SU-DHL-6 (cell line): ENCODE results near the gene SH3RF3.

Experiments used
- H2AFZ ChIP-seq: fragments of 200-600 bp; sonication (generic); 2 replicates; pipeline ENCODE4 v1.6.1; 2014; ENCODE audit warnings: low read depth, mild to moderate bottlenecking, moderate library complexity, mixed read lengths, antibody characterized with exemption, low read length; ENCODE audit not compliant: severe bottlenecking
- H3F3A ChIP-seq: fragments of 200-600 bp; shearing (Covaris generic); 2 replicates; pipeline ENCODE4 v1.6.0; 2016; ENCODE audit warnings: antibody characterized with exemption, mild to moderate bottlenecking; ENCODE audit not compliant: insufficient read depth
- H3K27ac ChIP-seq: fragments of 200-600 bp; sonication (generic); 2 replicates; pipeline ENCODE4 v1.5.1; 2016; ENCODE audit warnings: low read depth, mild to moderate bottlenecking, low read length, moderate library complexity, mixed read lengths
- H3K27me3 ChIP-seq: fragments of 200-600 bp; sonication (generic), shearing (Covaris generic); 2 replicates; pipeline ENCODE4 v1.6.0; 2014; ENCODE audit warnings: mild to moderate bottlenecking, low read length
- H3K36me3 ChIP-seq: fragments of 200-600 bp; sonication (generic); 2 replicates; pipeline ENCODE4 v1.6.1; 2014; ENCODE audit warnings: mild to moderate bottlenecking, low read length, mixed read lengths
- H3K4me2 ChIP-seq: fragments of 300-600, 200-600 bp; shearing (Covaris generic), sonication (generic); 2 replicates; pipeline ENCODE4 v1.6.0; 2014; ENCODE audit warnings: low read length, low read depth, mild to moderate bottlenecking; ENCODE audit not compliant: poor library complexity, severe bottlenecking
- H3K4me3 ChIP-seq: fragments of 200-600 bp; sonication (generic); 2 replicates; pipeline ENCODE4 v1.5.1; 2014; ENCODE audit warnings: antibody characterized with exemption, low read length, mild to moderate bottlenecking, mixed read lengths; ENCODE audit not compliant: insufficient read depth, poor library complexity, severe bottlenecking
- H3K79me2 ChIP-seq: fragments of 200-600 bp; sonication (generic); 2 replicates; pipeline ENCODE4 v1.6.1; 2014; ENCODE audit warnings: mild to moderate bottlenecking, low read length, moderate library complexity; ENCODE audit not compliant: insufficient read depth
- H3K9ac ChIP-seq: fragments of 200-600 bp; sonication (generic); 2 replicates; pipeline ENCODE4 v1.7.0; 2014; ENCODE audit warnings: mild to moderate bottlenecking, low read length
- H3K9me2 ChIP-seq: fragments of 200-600 bp; sonication (generic); replicated peaks from 2 replicates; pipeline ENCODE4 v1.6.1; 2014; ENCODE audit warnings: low read length; ENCODE audit not compliant: insufficient read depth
- H3K9me3 ChIP-seq: fragments of 200-600 bp; sonication (generic); 2 replicates; pipeline ENCODE4 v1.6.1; 2014; ENCODE audit warnings: low read length, mixed read lengths; ENCODE audit not compliant: insufficient read depth
- H4K20me1 ChIP-seq: fragments of 200-600 bp; sonication (generic); 2 replicates; pipeline ENCODE4 v1.6.1; 2014; ENCODE audit warnings: low read depth, mild to moderate bottlenecking, antibody characterized with exemption, low read length, moderate library complexity, mixed read lengths
- EZH2phosphoT487 ChIP-seq: fragments of 200-600 bp; sonication (generic), shearing (Covaris generic); conservative IDR thresholded peaks from 2 replicates; pipeline ENCODE4 v1.6.1; 2018; ENCODE audit warnings: mild to moderate bottlenecking, antibody characterized with exemption, low read length, moderate library complexity, mixed read lengths
- TF ChIP-seq, protein P1 (sequence below): fragments of 200-600 bp; sonication (generic); IDR thresholded peaks from one replicate; pipeline ENCODE4 v1.5.1; 2017; ENCODE audit warnings: antibody characterized with exemption, mild to moderate bottlenecking, low read length, moderate library complexity; ENCODE audit not compliant: insufficient read depth, poor library complexity, severe bottlenecking

The SH3RF3 gene

DNA sequence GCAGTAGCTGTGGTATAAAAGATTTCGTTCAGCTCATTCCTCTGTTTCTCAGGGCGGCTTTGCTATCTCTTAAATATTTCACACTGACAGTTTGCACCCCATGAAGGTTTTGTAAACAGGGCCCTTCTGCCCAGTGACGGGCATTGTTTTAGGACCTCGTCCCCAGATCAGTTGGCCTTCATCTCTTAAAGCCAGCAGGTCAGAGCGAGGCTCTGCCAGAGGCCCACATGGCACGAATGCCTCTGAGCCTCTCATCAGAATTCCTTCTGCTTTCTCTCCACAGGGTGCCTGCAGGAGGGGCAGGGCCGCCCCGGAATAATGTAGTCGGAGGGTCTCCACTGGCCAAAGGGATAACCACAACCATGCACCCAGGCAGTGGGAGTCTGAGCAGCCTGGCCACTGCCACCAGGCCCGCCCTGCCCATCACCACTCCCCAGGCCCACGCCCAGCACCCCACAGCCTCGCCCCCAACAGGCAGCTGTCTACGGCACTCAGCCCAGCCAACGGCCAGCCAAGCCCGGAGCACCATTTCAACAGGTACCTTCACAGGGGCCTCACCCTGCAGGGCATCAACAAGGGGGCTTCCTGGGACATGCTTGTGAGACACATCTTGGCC, 307.7 kb downstream of the SH3RF3 start:
- TF ChIP-seq EZH2phosphoT487 = no peak
- TF ChIP-seq, protein P1, sequence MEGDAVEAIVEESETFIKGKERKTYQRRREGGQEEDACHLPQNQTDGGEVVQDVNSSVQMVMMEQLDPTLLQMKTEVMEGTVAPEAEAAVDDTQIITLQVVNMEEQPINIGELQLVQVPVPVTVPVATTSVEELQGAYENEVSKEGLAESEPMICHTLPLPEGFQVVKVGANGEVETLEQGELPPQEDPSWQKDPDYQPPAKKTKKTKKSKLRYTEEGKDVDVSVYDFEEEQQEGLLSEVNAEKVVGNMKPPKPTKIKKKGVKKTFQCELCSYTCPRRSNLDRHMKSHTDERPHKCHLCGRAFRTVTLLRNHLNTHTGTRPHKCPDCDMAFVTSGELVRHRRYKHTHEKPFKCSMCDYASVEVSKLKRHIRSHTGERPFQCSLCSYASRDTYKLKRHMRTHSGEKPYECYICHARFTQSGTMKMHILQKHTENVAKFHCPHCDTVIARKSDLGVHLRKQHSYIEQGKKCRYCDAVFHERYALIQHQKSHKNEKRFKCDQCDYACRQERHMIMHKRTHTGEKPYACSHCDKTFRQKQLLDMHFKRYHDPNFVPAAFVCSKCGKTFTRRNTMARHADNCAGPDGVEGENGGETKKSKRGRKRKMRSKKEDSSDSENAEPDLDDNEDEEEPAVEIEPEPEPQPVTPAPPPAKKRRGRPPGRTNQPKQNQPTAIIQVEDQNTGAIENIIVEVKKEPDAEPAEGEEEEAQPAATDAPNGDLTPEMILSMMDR = no peak

DNA sequence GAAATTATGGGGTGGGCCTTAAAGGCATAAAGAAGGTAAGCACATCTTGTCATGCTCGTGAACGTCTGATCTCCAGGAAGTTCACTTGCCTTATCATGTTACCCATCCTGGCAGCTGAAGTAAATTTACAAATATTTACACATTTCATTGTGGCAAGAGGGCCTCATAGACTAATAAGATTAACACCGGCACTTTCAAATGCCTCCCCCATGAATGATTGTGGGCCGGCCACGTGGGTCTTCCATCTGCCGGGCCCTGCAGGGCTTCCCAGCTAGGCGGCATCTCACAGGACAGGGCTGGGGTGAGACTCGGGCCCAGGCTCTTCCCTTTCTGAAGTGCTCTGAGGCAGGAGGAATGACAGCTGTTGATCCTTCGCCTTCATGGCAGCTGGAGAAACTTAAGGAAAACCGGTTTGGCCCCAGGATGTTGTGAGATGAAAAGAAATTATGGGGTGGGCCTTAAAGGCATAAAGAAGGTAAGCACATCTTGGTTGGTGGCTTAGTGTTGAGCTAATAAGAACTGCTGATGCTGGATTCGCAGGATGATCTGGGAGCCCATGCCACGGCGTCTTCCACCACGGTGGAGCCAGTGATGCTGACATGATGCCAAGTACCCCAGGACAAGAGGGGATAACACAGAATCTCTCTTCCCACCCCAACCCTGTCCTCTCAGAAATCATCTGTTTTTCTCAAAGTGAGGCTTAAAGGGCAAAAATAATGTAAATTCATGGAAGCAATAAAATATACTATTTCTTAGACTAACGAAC, 308.5 kb downstream of the SH3RF3 start:
- Histone ChIP-seq H3K9me3 (0 out of 2 replicates have a peak, but pooled peaks cover 1% of the 10 kb centered on the region), H3K36me3 (no peaks in the 10 kb centered on the region), H4K20me1 (no peaks in the 10 kb centered on the region), H3K4me2 (no peak overlapping the region), H2AFZ (no peak overlapping the region), H3F3A (no peaks in the 10 kb centered on the region), H3K27ac (no peak overlapping the region), H3K9me2 (no peaks in the 10 kb centered on the region), H3K4me3 (no peak overlapping the region), H3K9ac (no peak overlapping the region), H3K27me3 (no peaks in the 10 kb centered on the region), H3K79me2 (no peaks in the 10 kb centered on the region)
- no peak for TF ChIP-seq EZH2phosphoT487
- TF ChIP-seq, protein P1 = no peak

More for the DNA sequence above, 307.7 kb downstream of the SH3RF3 start:
- Histone ChIP-seq H2AFZ (no peak overlapping the region), H4K20me1 (no peaks in the 10 kb centered on the region), H3K9ac (no peak overlapping the region), H3F3A (no peaks in the 10 kb centered on the region), H3K27me3 (no peaks in the 10 kb centered on the region), H3K36me3 (no peaks in the 10 kb centered on the region), H3K4me3 (no peak overlapping the region), H3K4me2 (no peak overlapping the region), H3K9me2 (no peaks in the 10 kb centered on the region), H3K79me2 (no peaks in the 10 kb centered on the region), H3K27ac (no peak overlapping the region), H3K9me3 (no peaks in the 10 kb centered on the region)

DNA sequence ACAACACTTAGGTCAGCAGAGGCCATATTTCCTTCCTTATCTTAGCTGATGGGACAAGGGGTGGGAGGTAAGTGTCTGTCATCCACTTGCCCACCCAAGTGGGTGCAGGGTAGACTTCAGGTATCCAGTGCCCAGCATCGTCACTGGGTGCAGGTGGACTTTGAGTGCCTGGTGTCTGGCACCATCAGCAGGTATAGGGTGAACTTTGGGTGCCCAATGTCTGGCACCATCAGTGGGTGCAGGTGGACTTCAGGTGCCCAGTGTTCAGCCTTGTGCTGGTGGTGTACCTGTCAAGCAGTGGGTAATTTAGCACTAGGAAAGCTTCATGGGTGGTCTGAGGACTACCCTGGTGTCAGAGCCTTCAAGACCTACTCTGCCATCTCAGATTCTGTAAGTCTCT, 309.1 kb downstream of the SH3RF3 start:
- Histone ChIP-seq H2AFZ (no peak overlapping the region), H3K9me3 (peaks cover 8% of the 10 kb centered on the region; the same call in 1 of the 2 replicates), H3K9ac (no peak overlapping the region), H3K4me3 (no peak overlapping the region), H4K20me1 (no peaks in the 10 kb centered on the region), H3K27me3 (no peaks in the 10 kb centered on the region), H3K36me3 (0 out of 2 replicates have a peak, but pooled peaks cover 2% of the 10 kb centered on the region), H3K9me2 (no peaks in the 10 kb centered on the region), H3K79me2 (no peaks in the 10 kb centered on the region), H3K4me2 (no peak overlapping the region), H3K27ac (no peak overlapping the region), H3F3A (no peaks in the 10 kb centered on the region)
- no peak for TF ChIP-seq EZH2phosphoT487
- TF ChIP-seq, protein P1 = no peak
